GM12865 (cell line): ENCODE results near the gene ZFP82.

ENCODE experiments used
- DNase-seq: peaks from one replicate; pipeline ENCODE4 v3.0.0; 2010; ENCODE audit warnings: low read depth
- H3K4me3 ChIP-seq: 2 replicates; pipeline ENCODE4 v1.5.1; 2011; ENCODE audit warnings: mild to moderate bottlenecking, low read depth, low read length, control low read depth
- TF ChIP-seq, protein P1 (sequence below): IDR thresholded peaks from 2 replicates; pipeline ENCODE4 v1.5.1; 2011; ENCODE audit warnings: low read length, control low read depth, low read depth, inconsistent platforms; ENCODE audit not compliant: insufficient read depth; ENCODE audit errors: missing control alignments

ZFP82 gene

DNA sequence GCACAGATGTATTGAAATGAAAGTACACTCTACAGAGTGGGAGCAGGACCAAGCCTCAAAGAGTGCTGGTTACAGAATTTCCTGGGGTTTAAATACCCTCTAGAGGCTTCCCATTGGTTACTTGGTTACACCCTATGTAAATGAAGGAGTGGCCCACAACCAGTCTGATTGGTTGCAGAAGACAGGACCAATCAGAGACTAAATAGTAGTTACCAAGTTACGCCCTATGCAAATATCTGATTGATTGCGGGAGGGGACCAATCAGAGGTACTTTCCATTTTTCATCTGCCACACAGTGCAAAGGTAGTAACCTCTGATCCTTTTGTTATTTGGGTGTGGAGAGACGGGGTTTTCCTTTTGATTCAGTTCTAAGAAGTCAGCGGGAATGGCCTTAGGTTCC, 5.5 kb upstream of the ZFP82 start:
- no peak overlapping the region for H3K4me3 ChIP-seq
- TF ChIP-seq, protein P1, sequence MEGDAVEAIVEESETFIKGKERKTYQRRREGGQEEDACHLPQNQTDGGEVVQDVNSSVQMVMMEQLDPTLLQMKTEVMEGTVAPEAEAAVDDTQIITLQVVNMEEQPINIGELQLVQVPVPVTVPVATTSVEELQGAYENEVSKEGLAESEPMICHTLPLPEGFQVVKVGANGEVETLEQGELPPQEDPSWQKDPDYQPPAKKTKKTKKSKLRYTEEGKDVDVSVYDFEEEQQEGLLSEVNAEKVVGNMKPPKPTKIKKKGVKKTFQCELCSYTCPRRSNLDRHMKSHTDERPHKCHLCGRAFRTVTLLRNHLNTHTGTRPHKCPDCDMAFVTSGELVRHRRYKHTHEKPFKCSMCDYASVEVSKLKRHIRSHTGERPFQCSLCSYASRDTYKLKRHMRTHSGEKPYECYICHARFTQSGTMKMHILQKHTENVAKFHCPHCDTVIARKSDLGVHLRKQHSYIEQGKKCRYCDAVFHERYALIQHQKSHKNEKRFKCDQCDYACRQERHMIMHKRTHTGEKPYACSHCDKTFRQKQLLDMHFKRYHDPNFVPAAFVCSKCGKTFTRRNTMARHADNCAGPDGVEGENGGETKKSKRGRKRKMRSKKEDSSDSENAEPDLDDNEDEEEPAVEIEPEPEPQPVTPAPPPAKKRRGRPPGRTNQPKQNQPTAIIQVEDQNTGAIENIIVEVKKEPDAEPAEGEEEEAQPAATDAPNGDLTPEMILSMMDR = no peak
- no peak for DNase-seq

DNA sequence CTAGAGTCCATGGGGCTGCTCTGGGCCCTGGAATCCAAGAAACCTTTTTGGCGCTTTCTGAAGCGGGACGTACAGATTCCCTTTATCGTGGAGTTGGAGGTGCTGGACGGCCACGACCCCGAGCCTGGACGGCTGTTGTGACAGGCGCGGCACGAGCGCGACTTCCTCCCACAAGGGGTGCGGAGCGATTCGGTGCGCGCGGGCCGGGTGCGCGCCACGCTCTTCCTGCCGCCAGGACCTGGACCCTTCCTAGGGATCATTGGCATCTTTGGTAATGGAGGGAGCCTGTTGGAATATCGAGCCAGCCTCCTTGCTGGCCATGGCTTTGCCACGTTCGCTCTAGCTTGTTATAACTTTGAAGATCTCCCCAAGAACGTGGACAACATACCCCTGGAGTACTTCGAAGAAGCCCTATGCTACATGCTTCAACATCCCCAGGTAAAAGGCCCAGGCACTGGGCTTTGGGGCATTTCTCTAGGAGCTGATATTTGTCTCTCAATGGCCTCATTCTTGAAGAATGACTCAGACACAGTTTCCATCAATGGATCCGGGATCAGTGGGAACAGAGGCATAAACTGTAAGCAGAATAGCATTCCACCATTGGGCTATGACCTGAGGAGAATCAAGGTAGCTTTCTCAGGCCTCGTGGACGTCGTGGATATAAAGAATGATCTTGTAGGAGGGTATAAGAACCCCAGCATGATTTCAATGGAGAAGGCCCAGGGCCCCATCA, 3.5 kb upstream of the ZFP82 start:
- DNase-seq = no peak
- TF ChIP-seq, protein P1 = no peak
- H3K4me3 ChIP-seq = no peak overlapping the region

DNA sequence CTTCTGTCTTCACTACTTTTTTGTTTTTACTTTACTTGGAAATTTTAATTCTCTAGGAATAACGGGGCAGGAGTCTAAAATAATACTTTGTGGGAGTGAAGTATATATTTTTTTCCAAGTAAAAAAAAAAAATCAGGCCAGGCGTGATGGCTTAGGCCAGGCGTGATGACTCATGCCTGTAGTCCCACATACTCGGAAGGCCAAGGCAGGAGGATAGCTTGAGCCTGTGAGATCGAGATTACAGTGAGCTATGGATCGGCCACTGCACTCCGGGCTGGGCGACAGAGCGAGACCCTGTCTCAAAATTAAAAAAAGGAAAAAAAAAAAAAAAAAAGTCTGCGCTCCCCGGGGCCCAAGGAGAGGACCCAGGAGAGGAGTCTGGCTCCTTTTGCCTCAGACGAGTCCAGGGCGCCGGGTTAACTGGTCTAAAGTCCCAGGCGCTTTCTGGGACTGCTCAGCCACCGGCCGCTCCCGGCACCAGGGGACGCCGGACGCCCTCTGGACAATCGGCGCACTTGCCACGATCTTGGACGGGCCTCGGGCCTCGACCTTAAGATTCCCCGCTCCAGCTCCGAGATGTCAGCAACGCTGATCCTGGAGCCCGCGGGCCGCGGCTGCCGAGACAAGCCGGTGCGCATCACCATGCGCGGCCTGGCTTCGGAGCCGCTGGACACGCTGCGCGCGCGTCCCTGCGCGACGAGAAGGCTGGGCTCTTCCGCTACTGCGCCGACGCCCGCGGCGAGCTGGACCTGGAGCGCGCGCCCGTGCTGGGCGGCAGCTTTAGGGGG, 2.7 kb upstream of the ZFP82 start:
- TF ChIP-seq, protein P1 = no peak
- no peak overlapping the region for H3K4me3 ChIP-seq
- DNase-seq = no peak

DNA sequence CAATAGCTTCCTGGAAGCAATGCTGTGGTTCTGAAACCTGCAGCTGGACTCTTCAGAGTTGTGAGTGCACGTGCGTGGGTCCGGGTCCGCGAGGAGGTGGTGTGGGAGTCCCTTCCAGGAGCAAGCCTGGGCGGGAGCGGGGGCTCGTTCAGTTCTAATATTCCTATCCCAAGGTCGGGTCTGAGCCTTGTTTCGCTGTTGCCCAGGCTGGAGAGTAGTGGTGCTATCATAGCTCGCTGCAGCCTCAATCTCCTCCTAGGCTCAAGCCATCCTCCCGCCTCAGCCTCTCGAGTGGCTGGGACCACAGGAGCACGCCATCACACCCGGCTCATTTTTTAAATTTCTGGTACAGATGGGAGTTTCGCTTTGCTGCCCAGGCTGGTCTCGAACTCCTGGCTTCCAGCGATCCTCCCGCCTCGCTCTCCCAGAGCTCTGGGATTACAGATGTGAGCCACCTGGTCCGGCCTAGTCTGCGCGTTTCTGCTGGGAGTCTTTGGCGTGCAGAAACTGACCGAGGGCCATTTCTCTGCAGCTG, 625 bp downstream of the ZFP82 start:
- peak overlapping the region; percentile 71 for H3K4me3 ChIP-seq
- TF ChIP-seq, protein P1 = no peak
- no peak for DNase-seq

DNA sequence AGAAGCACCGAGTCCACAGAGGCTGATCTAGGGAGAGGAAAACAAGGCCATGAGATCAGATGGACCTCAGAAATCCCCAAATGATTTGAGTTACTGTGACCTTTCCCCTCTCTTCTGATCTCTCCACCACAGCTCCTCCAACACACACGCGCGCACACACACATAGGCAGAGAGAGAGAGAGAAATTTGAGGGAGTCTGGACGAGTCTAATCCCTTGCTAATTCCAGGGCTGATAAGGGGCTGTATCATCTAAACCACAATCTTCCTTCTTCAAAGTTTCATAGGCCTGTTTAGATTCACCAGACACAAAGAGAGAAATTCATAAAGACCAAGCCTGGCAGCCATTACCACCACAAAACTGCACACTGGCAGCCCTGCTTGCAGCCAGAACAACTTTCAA, 8.6 kb downstream of the ZFP82 start:
- DNase-seq = no peak
- no peak overlapping the region for H3K4me3 ChIP-seq
- TF ChIP-seq, protein P1 = no peak

DNA sequence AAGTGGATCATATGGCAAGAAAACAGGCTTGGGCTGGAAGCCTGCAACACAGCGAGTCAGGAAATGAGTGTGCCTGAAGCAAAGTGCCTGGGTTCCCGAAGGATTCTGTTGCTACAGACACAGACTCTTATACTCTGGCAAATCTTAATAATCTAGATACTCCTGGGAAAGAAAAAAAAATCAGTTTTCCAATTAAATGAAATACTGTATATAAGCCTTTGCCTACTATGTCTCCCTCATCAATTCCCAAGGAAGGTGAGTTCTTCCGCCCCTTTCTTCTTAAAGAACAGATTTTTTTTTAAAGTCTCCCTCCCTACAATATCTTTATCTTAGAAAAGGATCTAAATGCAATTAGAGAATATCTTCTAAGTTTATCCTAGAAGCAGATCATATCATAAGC, 10.3 kb downstream of the ZFP82 start:
- TF ChIP-seq, protein P1 = no peak
- DNase-seq = no peak

DNA sequence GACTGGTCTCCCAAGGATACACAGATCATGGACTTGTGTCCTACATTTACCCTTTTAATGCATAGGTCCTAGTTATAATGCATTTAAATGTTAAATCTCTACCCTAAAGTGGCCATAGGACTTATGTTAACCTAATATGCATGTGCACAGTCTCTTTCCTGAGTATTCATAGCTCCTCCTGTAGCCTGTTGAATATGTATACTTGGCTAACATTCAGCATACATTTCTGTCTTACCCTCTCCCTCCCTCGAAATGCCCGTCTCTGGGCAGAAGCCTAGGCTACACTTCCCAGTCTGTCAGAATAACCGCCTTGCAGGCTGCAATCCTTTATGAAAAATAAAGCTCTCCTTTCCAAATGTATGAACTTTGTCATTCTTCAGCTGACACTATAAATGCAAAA, 13.9 kb downstream of the ZFP82 start:
- TF ChIP-seq, protein P1 = no peak
- no peak overlapping the region for H3K4me3 ChIP-seq
- no peak for DNase-seq

More for the DNA sequence above, 10.3 kb downstream of the ZFP82 start:
- H3K4me3 ChIP-seq = no peak overlapping the region
